K562 (cell line): ENCODE measurements around the gene SHC1. TPM values are rescaled to one million over a fixed set of nuclear protein-coding genes. Genes with fewer than 3 reads are reported as not detected.

Experiments used
- ARID1B ChIP-seq: fragments of 450-650 bp; IDR thresholded peaks from 2 replicates; pipeline ENCODE4 v1.6.1; 2016; ENCODE audit warnings: antibody characterized with exemption, mild to moderate bottlenecking, inconsistent platforms
- MAFG ChIP-seq: fragments of 450-650 bp; conservative IDR thresholded peaks from 2 replicates; pipeline ENCODE4 v1.6.1; 2016; ENCODE audit warnings: missing genetic modification characterization, missing compliant biosample characterization
- NR4A1 ChIP-seq, 2 experiments: fragments of 250-450 bp in 1 of 2; fragments of 450-650 bp in 1 of 2; sonication (Bioruptor Pico) in 1 of 2; IDR thresholded peaks; 2 replicates each; pipeline versions ENCODE4 v1.4.0 to v1.6.1; 2016 to 2020; ENCODE audit warnings: mild to moderate bottlenecking in 2 of 2, missing compliant biosample characterization in 1 of 2, missing genetic modification characterization in 1 of 2, moderate library complexity in 1 of 2
- PHF21A ChIP-seq: fragments of 450-650 bp; IDR thresholded peaks from 2 replicates; pipeline ENCODE4 v1.6.1; 2017; ENCODE audit warnings: low read depth, borderline replicate concordance
- SAFB ChIP-seq: fragments of 200-400 bp; formaldehyde crosslinking; IDR thresholded peaks from 2 replicates; pipeline ENCODE4 v1.6.1; 2017; ENCODE audit warnings: low read depth, low read length, borderline replicate concordance
- TAL1 ChIP-seq: fragments of 450-650 bp; IDR thresholded peaks from 2 replicates; pipeline ENCODE4 v1.6.1; 2016; ENCODE audit warnings: mild to moderate bottlenecking
- ZFP1 ChIP-seq: fragments of 450-650 bp; formaldehyde crosslinking; IDR thresholded peaks from 2 replicates; pipeline ENCODE4 v1.4.0; 2020; ENCODE audit warnings: mild to moderate bottlenecking, mixed read lengths
- ZNF23 ChIP-seq: fragments of 250-450 bp; sonication (Bioruptor Pico); IDR thresholded peaks from 2 replicates; pipeline ENCODE4 v1.4.0; 2020; ENCODE audit warnings: mild to moderate bottlenecking
- ZNF282 ChIP-seq: sonication (generic); formaldehyde crosslinking; IDR thresholded peaks from 2 replicates; pipeline ENCODE4 v1.8.1; 2023; ENCODE audit warnings: missing genetic modification reagents
- polyA plus RNA-seq, 8 experiments: library from polyadenylated mRNA; depleted of rRNA in 4 of 8; stranded (reverse) in 5 of 8; unstranded in 3 of 8; fragments of >200 nt; fragmentation: Nextera tagmentation in 2 of 8; fragmentation: Illumina TruSeq in 1 of 8; extraction: Ambion mirVana in 2 of 8; extraction: Trizol in 1 of 8; gene quantifications; 2 replicates each; pipeline versions ENCODE4 v1.2.1 to v1.2.3, GENCODE V29; 2011 to 2014; ENCODE audit warnings: inconsistent platforms in 1 of 8, missing spikeins in 1 of 8
- total RNA-seq, 7 experiments: library from RNA; depleted of rRNA in 6 of 7; stranded (reverse); fragments of >200 nt in 6 of 7; fragmentation: Illumina TruSeq in 2 of 7; extraction: Trizol in 2 of 7; gene quantifications; 2 replicates each; pipeline versions ENCODE4 v1.2.1 to v1.2.3, GENCODE V29; 2011 to 2021; ENCODE audit warnings: low replicate concordance in 1 of 7
- TF ChIP-seq, protein P1 (sequence below), 2 experiments: fragments of 450-650 bp; IDR thresholded peaks; 2 replicates each; pipeline ENCODE4 v1.6.1; 2018; ENCODE audit warnings: mild to moderate bottlenecking in 2 of 2, low read depth in 1 of 2; ENCODE audit not compliant: partially characterized antibody in 2 of 2
- TF ChIP-seq, protein P2 (sequence below): fragments of 250-450 bp; sonication (Bioruptor Pico); IDR thresholded peaks from 2 replicates; pipeline ENCODE4 v1.8.0; 2022; ENCODE audit warnings: inconsistent platforms, mild to moderate bottlenecking, moderate library complexity, borderline replicate concordance
- TF ChIP-seq, protein P3 (sequence below): fragments of 150-350 bp; IDR thresholded peaks from 2 replicates; pipeline ENCODE4 v1.6.1; 2014; ENCODE audit warnings: low read depth, mild to moderate bottlenecking, low read length, borderline replicate concordance
- TF ChIP-seq, protein P4 (sequence below): fragments of 450-650 bp; IDR thresholded peaks from 2 replicates; pipeline ENCODE4 v1.6.1; 2016; ENCODE audit warnings: low read depth, mild to moderate bottlenecking, moderate library complexity
- TF ChIP-seq, protein P5 (sequence below): fragments of 250-450 bp; sonication (Bioruptor Pico); IDR thresholded peaks from 2 replicates; pipeline ENCODE4 v1.8.0; 2021; ENCODE audit warnings: mild to moderate bottlenecking, moderate library complexity

Gene SHC1
- total and polyA plus RNA-seq, 9 of the 15 experiments (the other 6 are each of a cell fraction or from before 2014, with no cell fraction given) = 4.1 to 113 (median 51.9) TPM

DNA sequence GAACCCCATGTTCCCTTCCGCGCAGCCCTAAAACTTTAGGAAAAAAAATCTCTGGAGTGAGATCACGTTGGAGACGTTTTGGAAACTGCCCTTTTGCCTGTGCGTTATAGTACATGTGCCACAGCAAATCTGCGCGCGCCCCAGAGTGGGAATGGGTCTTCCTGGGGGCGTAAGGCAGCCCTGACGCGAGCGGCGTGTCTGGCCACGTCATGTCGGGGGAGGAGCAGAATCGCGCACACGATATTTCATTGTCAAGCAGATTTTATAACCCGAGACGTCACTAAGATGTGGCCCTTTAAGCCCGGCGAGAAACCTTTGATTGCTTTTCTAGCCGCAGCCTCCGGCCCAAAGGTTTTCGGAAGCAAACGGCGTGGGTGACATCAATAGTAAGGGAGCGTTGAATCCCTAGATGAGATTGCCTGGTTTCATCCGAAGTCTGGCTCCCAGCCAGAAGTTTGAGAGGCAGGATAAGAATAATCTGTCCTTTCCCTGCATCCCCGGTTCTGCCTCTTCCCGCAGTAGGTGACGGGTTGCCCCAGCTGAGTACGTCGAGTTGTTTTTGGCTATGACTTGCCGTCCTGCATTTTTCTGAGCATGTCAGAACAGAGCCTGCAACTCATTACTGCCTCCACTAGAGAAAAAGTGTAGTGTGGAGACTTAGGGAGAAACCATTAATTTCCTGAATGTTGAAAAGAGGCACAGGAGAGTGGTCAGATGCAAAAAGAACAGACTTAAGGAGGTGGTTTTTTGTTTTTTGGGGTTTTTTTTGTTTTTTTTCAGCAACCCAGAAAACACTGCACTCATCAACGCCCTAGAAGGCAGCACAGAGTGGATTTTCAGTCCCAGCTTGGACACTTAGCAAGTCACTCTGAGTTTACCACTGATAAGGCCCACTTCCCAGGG, 33.2 kb downstream of the SHC1 start (continued):
- TF ChIP-seq, protein P1, sequence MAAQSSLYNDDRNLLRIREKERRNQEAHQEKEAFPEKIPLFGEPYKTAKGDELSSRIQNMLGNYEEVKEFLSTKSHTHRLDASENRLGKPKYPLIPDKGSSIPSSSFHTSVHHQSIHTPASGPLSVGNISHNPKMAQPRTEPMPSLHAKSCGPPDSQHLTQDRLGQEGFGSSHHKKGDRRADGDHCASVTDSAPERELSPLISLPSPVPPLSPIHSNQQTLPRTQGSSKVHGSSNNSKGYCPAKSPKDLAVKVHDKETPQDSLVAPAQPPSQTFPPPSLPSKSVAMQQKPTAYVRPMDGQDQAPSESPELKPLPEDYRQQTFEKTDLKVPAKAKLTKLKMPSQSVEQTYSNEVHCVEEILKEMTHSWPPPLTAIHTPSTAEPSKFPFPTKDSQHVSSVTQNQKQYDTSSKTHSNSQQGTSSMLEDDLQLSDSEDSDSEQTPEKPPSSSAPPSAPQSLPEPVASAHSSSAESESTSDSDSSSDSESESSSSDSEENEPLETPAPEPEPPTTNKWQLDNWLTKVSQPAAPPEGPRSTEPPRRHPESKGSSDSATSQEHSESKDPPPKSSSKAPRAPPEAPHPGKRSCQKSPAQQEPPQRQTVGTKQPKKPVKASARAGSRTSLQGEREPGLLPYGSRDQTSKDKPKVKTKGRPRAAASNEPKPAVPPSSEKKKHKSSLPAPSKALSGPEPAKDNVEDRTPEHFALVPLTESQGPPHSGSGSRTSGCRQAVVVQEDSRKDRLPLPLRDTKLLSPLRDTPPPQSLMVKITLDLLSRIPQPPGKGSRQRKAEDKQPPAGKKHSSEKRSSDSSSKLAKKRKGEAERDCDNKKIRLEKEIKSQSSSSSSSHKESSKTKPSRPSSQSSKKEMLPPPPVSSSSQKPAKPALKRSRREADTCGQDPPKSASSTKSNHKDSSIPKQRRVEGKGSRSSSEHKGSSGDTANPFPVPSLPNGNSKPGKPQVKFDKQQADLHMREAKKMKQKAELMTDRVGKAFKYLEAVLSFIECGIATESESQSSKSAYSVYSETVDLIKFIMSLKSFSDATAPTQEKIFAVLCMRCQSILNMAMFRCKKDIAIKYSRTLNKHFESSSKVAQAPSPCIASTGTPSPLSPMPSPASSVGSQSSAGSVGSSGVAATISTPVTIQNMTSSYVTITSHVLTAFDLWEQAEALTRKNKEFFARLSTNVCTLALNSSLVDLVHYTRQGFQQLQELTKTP (IDR thresholded peaks at IDR 0.05; ENCODE audit: low read depth in 1 of 2, partially characterized antibody in 2 of 2) = no peak
- TF ChIP-seq ARID1B (peak; percentile 70), ZFP1 (CRISPR knock-in tag) (no peak), SAFB (no peak), TAL1 (peak; percentile 29; the same call in 1 of the 2 replicates), NR4A1 (CRISPR knock-in tag; IDR thresholded peaks at IDR 0.05) (no peak), NR4A1 (tag; IDR thresholded peaks at IDR 0.05) (no peak), ZNF282 (CRISPR knock-in tag) (no peak), MAFG (no peak), PHF21A (no peak; the same call in 1 of the 2 replicates), ZNF23 (no peak)
- TF ChIP-seq, protein P2, sequence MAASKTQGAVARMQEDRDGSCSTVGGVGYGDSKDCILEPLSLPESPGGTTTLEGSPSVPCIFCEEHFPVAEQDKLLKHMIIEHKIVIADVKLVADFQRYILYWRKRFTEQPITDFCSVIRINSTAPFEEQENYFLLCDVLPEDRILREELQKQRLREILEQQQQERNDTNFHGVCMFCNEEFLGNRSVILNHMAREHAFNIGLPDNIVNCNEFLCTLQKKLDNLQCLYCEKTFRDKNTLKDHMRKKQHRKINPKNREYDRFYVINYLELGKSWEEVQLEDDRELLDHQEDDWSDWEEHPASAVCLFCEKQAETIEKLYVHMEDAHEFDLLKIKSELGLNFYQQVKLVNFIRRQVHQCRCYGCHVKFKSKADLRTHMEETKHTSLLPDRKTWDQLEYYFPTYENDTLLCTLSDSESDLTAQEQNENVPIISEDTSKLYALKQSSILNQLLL (CRISPR knock-in tag) = no peak
- TF ChIP-seq, protein P3, sequence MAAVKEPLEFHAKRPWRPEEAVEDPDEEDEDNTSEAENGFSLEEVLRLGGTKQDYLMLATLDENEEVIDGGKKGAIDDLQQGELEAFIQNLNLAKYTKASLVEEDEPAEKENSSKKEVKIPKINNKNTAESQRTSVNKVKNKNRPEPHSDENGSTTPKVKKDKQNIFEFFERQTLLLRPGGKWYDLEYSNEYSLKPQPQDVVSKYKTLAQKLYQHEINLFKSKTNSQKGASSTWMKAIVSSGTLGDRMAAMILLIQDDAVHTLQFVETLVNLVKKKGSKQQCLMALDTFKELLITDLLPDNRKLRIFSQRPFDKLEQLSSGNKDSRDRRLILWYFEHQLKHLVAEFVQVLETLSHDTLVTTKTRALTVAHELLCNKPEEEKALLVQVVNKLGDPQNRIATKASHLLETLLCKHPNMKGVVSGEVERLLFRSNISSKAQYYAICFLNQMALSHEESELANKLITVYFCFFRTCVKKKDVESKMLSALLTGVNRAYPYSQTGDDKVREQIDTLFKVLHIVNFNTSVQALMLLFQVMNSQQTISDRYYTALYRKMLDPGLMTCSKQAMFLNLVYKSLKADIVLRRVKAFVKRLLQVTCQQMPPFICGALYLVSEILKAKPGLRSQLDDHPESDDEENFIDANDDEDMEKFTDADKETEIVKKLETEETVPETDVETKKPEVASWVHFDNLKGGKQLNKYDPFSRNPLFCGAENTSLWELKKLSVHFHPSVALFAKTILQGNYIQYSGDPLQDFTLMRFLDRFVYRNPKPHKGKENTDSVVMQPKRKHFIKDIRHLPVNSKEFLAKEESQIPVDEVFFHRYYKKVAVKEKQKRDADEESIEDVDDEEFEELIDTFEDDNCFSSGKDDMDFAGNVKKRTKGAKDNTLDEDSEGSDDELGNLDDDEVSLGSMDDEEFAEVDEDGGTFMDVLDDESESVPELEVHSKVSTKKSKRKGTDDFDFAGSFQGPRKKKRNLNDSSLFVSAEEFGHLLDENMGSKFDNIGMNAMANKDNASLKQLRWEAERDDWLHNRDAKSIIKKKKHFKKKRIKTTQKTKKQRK = no peak
- TF ChIP-seq, protein P4, sequence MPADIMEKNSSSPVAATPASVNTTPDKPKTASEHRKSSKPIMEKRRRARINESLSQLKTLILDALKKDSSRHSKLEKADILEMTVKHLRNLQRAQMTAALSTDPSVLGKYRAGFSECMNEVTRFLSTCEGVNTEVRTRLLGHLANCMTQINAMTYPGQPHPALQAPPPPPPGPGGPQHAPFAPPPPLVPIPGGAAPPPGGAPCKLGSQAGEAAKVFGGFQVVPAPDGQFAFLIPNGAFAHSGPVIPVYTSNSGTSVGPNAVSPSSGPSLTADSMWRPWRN = 0 out of 2 replicates have a peak, but pooled peaks have one; percentile 68
- TF ChIP-seq, protein P5, sequence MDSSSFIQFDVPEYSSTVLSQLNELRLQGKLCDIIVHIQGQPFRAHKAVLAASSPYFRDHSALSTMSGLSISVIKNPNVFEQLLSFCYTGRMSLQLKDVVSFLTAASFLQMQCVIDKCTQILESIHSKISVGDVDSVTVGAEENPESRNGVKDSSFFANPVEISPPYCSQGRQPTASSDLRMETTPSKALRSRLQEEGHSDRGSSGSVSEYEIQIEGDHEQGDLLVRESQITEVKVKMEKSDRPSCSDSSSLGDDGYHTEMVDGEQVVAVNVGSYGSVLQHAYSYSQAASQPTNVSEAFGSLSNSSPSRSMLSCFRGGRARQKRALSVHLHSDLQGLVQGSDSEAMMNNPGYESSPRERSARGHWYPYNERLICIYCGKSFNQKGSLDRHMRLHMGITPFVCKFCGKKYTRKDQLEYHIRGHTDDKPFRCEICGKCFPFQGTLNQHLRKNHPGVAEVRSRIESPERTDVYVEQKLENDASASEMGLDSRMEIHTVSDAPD (CRISPR knock-in tag) = no peak
